T-helper 17 cell (primary cell): Measurements from ENCODE around the gene TMEM170B. TPM values are rescaled to one million over a fixed set of nuclear protein-coding genes. Genes with fewer than 3 reads are reported as not detected.

Experiments
- ATAC-seq: fragments of 150-1000 bp; cut with Tn5 transposase; 2 replicates; pipeline ENCODE4 v1.10.0; 2021; ENCODE audit warnings: mild to moderate bottlenecking, moderate library complexity
- DNase-seq, 3 donors: peaks; one replicate each; pipeline versions ENCODE4 v3.0.0 to v3.0.0-alpha.2; 2020 to 2021
- H3K9me3 ChIP-seq: one replicate; pipeline ENCODE4 v1.7.0; 2013; ENCODE audit warnings: low read length, mild to moderate bottlenecking; ENCODE audit not compliant: control insufficient read depth, poor library complexity, severe bottlenecking
- H3K27ac Mint-ChIP-seq: one replicate; pipeline ENCODE4 v1.8.0; 2022; ENCODE audit warnings: mild to moderate bottlenecking, moderate library complexity, mixed read lengths
- H3K27me3 Mint-ChIP-seq: one replicate; pipeline ENCODE4 v1.8.0; 2022; ENCODE audit warnings: mixed read lengths
- H3K36me3 Mint-ChIP-seq: one replicate; pipeline ENCODE4 v1.8.0; 2022; ENCODE audit warnings: low read depth, mixed read lengths
- H3K4me1 Mint-ChIP-seq: one replicate; pipeline ENCODE4 v1.8.0; 2022; ENCODE audit warnings: mild to moderate bottlenecking, mixed read lengths
- H3K4me3 Mint-ChIP-seq: one replicate; pipeline ENCODE4 v1.8.0; 2022; ENCODE audit warnings: mild to moderate bottlenecking, moderate library complexity, mixed read lengths
- total RNA-seq, 4 donors: library from RNA in 2 of 4; stranded (reverse) in 2 of 4; gene quantifications; one replicate each; pipeline ENCODE4 v1.2.3 and lab custom pipeline; 2022 to 2026

The TMEM170B gene
- total RNA-seq, 2 donors from 2014 or later, result 1.3 to 1.7 TPM

DNA sequence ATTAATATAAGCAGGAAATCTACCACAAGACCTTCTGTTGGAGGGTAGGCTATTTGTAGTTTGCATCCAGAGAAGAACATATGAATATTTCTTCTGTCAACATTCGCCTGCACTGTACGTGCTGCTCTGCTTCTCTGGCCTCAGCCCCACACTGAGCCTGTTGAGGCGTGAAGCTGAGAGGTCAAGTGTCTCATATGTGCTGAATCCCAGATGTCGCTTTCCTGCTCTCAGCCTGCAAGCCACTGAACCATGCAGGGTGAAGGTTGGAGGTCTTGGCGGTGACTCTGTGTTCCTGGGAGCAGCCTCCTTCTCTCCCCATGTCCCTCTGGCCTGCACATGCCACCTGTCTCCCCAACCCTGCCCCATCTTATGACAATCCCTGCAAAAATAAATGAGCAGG lies 83.6 kb downstream of the TMEM170B start:
- peaks cover 10% of the 10 kb centered on the region for H3K27me3 Mint-ChIP-seq
- peaks cover 2% of the 10 kb centered on the region for H3K4me1 Mint-ChIP-seq
- DNase-seq (no peak), ATAC-seq (no peak)
- no peaks in the 10 kb centered on the region for H3K9me3 ChIP-seq
- no peak overlapping the region for H3K27ac Mint-ChIP-seq
- peaks cover 3% of the 10 kb centered on the region for H3K36me3 Mint-ChIP-seq
- no peak overlapping the region for H3K4me3 Mint-ChIP-seq

DNA sequence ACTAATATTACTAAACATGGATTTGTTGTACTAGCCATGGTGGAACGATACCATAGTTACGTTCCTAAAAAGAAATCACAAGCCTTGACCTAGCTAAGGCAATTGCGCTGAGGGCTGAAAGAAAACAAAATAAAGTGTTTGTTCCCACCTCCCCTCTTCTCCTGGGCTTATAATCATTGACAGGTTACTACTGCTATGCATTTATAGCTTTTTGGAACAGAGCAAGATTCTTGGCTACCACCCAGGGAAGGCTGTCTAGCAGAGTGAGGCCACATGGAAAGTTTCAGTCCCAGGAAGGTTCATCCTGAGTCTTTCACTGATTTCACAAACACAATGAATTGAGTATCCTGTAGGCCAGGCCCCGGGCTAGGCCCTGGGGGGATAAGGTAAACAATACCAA lies 84.6 kb downstream of the TMEM170B start:
- peaks cover 16% of the 10 kb centered on the region for H3K27me3 Mint-ChIP-seq
- ATAC-seq (no peak), DNase-seq (no peak)
- H3K9me3 ChIP-seq, result no peaks in the 10 kb centered on the region
- peaks cover 3% of the 10 kb centered on the region for H3K36me3 Mint-ChIP-seq
- H3K27ac Mint-ChIP-seq, result no peak overlapping the region
- no peak overlapping the region for H3K4me3 Mint-ChIP-seq
- H3K4me1 Mint-ChIP-seq, result peaks cover 2% of the 10 kb centered on the region

DNA sequence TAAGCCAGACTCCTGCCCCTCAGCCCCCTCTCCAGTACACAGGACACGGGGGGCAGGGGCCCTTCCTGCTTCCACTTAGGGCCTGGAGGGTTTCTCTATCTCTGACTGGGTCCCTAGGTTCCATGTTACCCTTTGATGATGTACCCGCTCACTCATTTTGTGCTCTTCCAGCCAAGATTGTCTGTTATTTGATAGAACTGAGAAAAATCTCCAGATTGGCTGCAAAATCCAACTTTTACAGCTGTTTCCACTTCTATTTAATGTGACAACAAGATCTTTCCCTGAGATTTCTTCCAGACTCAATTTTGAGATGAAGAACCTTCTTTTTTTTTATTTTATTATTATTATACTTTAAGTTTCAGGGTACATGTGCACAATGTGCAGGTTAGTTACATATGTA lies 85.7 kb downstream of the TMEM170B start:
- Mint-ChIP-seq H3K4me3 (no peak overlapping the region), H3K27ac (no peak overlapping the region), H3K27me3 (peaks cover 27% of the 10 kb centered on the region), H3K4me1 (peaks cover under 1% of the 10 kb centered on the region), H3K36me3 (peaks cover 3% of the 10 kb centered on the region)
- ATAC-seq (no peak), DNase-seq (no peak)
- H3K9me3 ChIP-seq, result no peaks in the 10 kb centered on the region

DNA sequence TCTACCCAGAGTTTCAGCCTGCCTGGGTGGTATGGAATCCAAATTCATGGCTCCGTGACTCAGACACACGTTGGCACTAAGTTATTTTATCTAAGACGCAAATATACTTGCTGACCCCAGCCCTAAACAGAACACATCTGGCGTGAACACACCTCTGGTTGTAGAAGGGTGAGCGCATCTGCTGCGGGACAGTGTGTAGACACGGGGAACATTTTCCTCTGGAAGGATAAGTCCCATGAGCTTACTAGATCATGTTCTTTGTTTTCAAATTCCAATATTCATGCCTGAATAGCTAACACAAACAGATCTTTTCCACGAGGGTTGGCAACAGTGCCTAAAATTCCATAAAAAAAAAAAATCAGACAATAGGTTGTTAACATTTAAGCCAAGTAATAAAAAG lies 87.8 kb downstream of the TMEM170B start:
- DNase-seq (no peak), ATAC-seq (no peak)
- H3K4me3 Mint-ChIP-seq, result no peak overlapping the region
- peaks cover 3% of the 10 kb centered on the region for H3K36me3 Mint-ChIP-seq
- H3K9me3 ChIP-seq, result no peaks in the 10 kb centered on the region
- no peak overlapping the region for H3K27ac Mint-ChIP-seq
- H3K27me3 Mint-ChIP-seq, result peaks cover 42% of the 10 kb centered on the region
- no peaks in the 10 kb centered on the region for H3K4me1 Mint-ChIP-seq

DNA sequence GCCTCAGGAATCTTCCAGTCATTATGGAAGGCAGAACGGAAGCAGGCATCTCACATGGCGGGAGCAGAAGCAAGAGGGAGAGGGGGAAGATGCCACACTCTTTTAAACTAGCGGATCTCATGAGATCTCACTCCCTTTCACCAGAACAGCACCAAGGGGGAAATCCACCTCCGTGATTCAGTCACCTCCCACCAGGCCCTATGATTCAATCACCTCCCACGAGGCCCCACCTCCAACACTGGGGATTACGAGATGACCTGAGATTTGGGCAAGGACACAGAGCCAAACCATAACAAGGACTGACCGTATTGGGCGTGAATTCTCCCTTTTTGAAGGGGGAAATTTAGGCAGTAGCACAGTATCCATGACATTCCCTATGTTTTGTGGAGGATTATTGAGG lies 88.8 kb downstream of the TMEM170B start:
- peaks cover 3% of the 10 kb centered on the region for H3K36me3 Mint-ChIP-seq
- ATAC-seq, result no peak

DNA sequence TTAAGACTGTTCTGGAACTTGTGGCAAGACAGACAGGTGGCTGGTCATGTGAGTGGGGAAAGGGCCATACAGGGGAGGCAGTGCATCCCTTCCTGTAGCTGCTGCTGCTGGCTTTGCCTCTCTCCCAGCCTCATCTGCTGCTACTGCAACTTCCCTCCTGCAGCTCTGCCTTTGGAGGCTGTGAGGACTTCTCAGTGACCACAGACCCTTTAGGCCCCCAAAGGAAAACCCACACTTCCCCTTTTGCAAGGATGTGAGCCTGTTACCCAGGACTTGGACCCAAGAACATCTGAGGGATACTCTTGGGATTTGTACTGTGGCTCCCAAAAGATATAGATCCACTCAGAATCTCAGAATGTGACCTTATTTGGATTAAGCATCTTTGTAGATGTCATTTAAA lies 91.0 kb downstream of the TMEM170B start:
- peaks cover 47% of the 10 kb centered on the region for H3K27me3 Mint-ChIP-seq
- DNase-seq (no peak), ATAC-seq (no peak)
- H3K9me3 ChIP-seq, result no peaks in the 10 kb centered on the region
- H3K4me1 Mint-ChIP-seq, result no peaks in the 10 kb centered on the region
- H3K27ac Mint-ChIP-seq, result peak overlapping the region; percentile 9
- H3K36me3 Mint-ChIP-seq, result no peaks in the 10 kb centered on the region
- H3K4me3 Mint-ChIP-seq, result no peak overlapping the region

More for the DNA sequence above, 88.8 kb downstream of the TMEM170B start:
- no peak overlapping the region for H3K27ac Mint-ChIP-seq
- DNase-seq, result no peak
- no peak overlapping the region for H3K4me3 Mint-ChIP-seq
- no peaks in the 10 kb centered on the region for H3K9me3 ChIP-seq
- H3K4me1 Mint-ChIP-seq, result no peaks in the 10 kb centered on the region
- peaks cover 47% of the 10 kb centered on the region for H3K27me3 Mint-ChIP-seq

DNA sequence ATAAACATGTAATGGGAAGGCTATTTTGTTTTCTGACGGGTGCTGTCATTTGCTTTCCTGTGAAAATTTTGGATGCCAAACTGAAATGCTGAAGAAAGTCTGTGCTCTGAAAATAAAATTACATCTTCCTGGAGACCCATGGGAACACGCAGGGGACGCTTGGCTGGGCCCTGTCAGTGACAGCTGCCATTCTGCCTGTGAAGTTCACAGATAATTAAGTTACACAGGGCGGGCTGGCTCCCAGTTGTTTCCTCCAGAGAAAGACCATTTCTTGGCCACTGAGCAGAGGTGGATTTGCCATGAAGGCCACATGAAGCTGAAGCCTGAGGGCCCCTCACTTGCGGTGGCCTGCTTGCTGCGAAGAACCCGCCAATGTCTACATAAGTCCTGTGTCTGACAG lies 93.5 kb downstream of the TMEM170B start:
- Mint-ChIP-seq H3K27me3 (peaks cover 42% of the 10 kb centered on the region), H3K27ac (no peak overlapping the region), H3K36me3 (no peaks in the 10 kb centered on the region)

DNA sequence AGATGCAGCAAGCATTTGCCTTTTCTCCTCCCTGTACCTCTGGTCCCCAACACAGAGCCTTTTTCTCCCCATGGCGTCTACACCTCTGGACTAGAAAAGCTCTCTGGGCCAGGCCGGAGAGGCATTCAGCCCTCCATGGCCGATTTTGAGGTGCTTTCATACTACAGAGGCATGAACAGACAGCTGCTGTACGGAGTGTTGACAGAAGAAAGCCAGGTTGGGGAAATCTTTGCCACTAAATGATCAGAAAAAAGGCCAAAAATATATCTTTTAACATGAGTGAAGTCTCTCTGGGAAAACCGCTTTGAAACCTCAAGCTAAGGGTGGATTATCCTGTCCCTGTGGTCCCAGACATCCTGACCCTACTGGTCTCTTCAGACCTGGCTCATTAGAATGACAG lies 94.0 kb downstream of the TMEM170B start:
- ATAC-seq (no peak), DNase-seq (no peak)
- no peak overlapping the region for H3K4me3 Mint-ChIP-seq
- no peaks in the 10 kb centered on the region for H3K9me3 ChIP-seq
- no peak overlapping the region for H3K27ac Mint-ChIP-seq
- H3K27me3 Mint-ChIP-seq, result peaks cover 37% of the 10 kb centered on the region
- no peaks in the 10 kb centered on the region for H3K36me3 Mint-ChIP-seq
- H3K4me1 Mint-ChIP-seq, result no peaks in the 10 kb centered on the region

More for the DNA sequence above, 93.5 kb downstream of the TMEM170B start:
- no peaks in the 10 kb centered on the region for H3K9me3 ChIP-seq
- ATAC-seq (no peak), DNase-seq (no peak)
- Mint-ChIP-seq H3K4me3 (no peak overlapping the region), H3K4me1 (no peaks in the 10 kb centered on the region)

DNA sequence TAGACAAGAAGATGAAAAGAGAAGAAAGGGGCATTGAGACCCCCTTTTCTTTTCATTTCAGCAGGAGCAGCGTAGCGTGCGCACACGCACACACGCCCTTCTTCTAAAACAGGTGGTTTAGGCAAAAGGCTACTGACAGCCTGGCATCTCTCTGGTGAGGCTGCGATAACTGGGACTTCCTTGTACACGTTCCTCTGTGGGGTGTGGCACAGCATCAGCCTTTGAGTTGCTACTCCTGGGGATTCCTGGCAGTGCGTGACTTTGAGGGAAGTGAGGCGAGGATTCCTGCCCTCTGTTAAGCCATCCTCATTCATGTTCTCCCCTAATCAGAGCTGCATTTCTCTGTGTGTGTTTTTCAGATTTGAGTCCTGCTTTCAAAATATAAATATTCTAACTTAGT lies 94.7 kb downstream of the TMEM170B start:
- no peaks in the 10 kb centered on the region for H3K9me3 ChIP-seq
- H3K36me3 Mint-ChIP-seq, result no peaks in the 10 kb centered on the region
- DNase-seq (no peak), ATAC-seq (no peak)
- H3K27ac Mint-ChIP-seq, result no peak overlapping the region
- H3K4me3 Mint-ChIP-seq, result no peak overlapping the region
- peaks cover 34% of the 10 kb centered on the region for H3K27me3 Mint-ChIP-seq
- H3K4me1 Mint-ChIP-seq, result no peaks in the 10 kb centered on the region

DNA sequence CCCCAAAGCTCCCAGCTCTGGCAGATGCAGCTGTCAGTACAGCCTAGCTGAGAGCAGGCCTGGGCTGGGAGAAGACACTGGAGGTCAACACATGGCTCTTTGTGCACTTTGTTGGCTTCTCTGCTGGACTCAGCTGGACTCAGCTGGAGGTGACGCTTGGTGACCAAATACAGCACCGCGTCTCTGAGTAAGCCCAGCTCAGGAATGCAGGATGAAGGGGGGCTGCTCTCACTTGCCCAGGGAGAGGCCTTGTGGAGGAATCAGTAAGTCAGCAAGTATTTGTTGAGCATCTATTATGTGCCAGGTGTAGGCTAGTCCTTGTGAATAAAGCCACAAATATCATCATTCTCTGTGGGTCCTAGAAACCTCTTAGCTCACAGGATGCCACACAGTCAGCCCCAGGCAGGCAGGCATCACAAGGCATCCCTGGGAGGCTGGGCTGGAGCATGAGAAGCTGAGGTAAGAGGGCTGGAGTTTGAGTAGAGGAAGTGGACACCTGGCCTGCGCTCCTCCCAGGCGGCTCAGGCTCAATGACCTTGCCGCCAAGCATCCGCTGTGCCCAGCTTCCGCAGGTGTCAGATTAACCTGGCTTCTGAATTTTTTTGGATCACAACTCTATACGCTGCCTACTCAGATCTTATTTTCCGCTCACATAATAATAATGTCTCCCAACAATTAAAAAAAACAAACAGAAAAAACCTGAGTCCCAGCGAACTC lies 95.4 kb downstream of the TMEM170B start:
- Mint-ChIP-seq H3K27ac (no peak overlapping the region), H3K36me3 (no peaks in the 10 kb centered on the region), H3K4me3 (no peak overlapping the region), H3K4me1 (no peaks in the 10 kb centered on the region), H3K27me3 (peaks cover 27% of the 10 kb centered on the region)
- H3K9me3 ChIP-seq, result no peaks in the 10 kb centered on the region
- ATAC-seq (no peak), DNase-seq (no peak)

Other genes with a start within 250 kb of the TMEM170B start
- gene ADTRP, start 241.1 kb downstream of the TMEM170B start, total RNA-seq, result 10 to 100 TPM; 24.6 to 43.4 TPM